Activated CD8-positive, alpha-beta memory T cell treated with anti-CD3 and anti-CD28 coated beads, Interleukin-2, amount 50 U/mL, for 1 hour (primary cell): ENCODE measurements around the gene SLCO3A1.
"Not testable (repeated sequence)": the region's sequence is repeated elsewhere in the genome, so short reads cannot be mapped to it uniquely, and the experiment has no call there.

Experiments
- DNase-seq: peaks from one replicate; pipeline ENCODE4 v3.0.0-alpha.2; 2020; ENCODE audit errors: extremely low read depth

SLCO3A1 gene

GRCh38 chr15:92161039-92161670, 307.6 kb downstream of the SLCO3A1 start:
- no peak for DNase-seq

GRCh38 chr15:92162657-92163056, 309.1 kb downstream of the SLCO3A1 start:
- DNase-seq = no peak

- DNase-seq = no peak
Measured at GRCh38 chr15:92163641-92164040, 310.1 kb downstream of the SLCO3A1 start.

- DNase-seq = no peak
Measured at GRCh38 chr15:92164327-92165000, 311.0 kb downstream of the SLCO3A1 start.

GRCh38 chr15:92165001-92165346, 311.5 kb downstream of the SLCO3A1 start:
- no peak for DNase-seq

- no peak for DNase-seq
Measured at GRCh38 chr15:92166029-92166428, 312.5 kb downstream of the SLCO3A1 start.

- no peak for DNase-seq
Measured at GRCh38 chr15:92166751-92167405, 313.4 kb downstream of the SLCO3A1 start.

GRCh38 chr15:92167451-92167850, 313.9 kb downstream of the SLCO3A1 start:
- DNase-seq = no peak

- DNase-seq = no peak
Measured at GRCh38 chr15:92168066-92168683, 314.7 kb downstream of the SLCO3A1 start.

GRCh38 chr15:92170897-92171296, 317.4 kb downstream of the SLCO3A1 start:
- no peak for DNase-seq

GRCh38 chr15:92178911-92179310, 325.4 kb downstream of the SLCO3A1 start:
- no peak for DNase-seq

- DNase-seq = no peak
Measured at GRCh38 chr15:92184142-92184541, 330.6 kb downstream of the SLCO3A1 start.

- no peak for DNase-seq
Measured at GRCh38 chr15:92184679-92185230, 331.2 kb downstream of the SLCO3A1 start.

- DNase-seq = no peak
Measured at GRCh38 chr15:92187975-92188374, 334.5 kb downstream of the SLCO3A1 start.

GRCh38 chr15:92189166-92189565, 335.7 kb downstream of the SLCO3A1 start:
- DNase-seq = no peak

- DNase-seq = no peak
Measured at GRCh38 chr15:92195241-92195640, 341.7 kb downstream of the SLCO3A1 start.

GRCh38 chr15:92196342-92196741, 342.8 kb downstream of the SLCO3A1 start:
- no peak for DNase-seq

- DNase-seq = no peak
Measured at GRCh38 chr15:92197746-92198145, 344.2 kb downstream of the SLCO3A1 start.

GRCh38 chr15:92200891-92201290, 347.4 kb downstream of the SLCO3A1 start:
- DNase-seq = no peak

GRCh38 chr15:92205255-92205739, 351.8 kb downstream of the SLCO3A1 start:
- DNase-seq = no peak

- DNase-seq = not testable (repeated sequence)
Measured at GRCh38 chr15:92207601-92208000, 354.1 kb downstream of the SLCO3A1 start.
